ENCODE results near the gene GALNS.
"Not testable (repeated sequence)": the region's sequence is repeated elsewhere in the genome, so short reads cannot be mapped to it uniquely, and the experiment has no call there.

Gene GALNS

DNA sequence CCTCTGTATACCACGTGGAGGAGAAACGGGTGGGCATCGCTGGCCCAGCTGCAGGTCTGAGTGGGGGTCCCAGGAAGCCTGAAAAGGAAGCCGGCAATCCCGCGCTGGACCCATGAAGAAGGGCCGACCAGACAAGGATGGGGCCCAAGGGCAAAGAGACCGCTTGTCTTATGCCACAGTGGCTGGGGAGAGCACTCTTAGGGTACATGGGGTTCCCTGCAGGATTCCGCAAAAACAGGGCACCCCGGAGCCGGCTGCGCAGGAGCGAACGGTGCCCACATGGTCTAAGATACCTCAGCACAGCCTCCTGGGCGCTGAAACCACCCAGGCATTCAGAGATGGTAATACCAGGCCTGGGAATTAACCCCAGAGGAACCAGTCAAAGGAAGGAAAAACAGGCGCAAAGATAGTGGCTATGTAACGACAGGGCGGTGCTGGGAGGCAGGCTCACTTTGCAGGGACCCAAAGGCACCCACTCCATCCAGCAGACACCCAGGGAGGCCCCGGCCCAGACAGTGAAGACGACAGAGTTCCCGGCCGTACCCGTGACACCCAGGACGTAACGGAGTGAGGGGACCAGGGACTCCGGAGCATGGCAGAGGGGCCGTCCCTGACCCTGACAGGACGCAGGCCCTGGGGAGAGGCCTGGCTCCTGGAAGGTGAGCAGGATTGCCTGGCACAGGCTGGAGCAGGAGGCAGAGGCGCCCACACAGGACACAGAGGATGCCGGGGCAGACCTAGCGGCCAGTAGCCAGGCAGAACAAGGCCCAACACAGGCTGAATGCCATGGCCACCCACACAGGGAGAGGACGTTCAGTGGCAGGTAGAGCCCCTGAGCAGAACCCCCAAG, 82.0 kb downstream of the GALNS start:
- no peak overlapping the region for H3K4me2 ChIP-seq (ENCODE audit: low read depth, low read length, poor library complexity, severe bottlenecking)
- H3K27me3 ChIP-seq (ENCODE audit: low read length) = no peaks in the 10 kb centered on the region
- H2AFZ ChIP-seq (ENCODE audit: low read depth, low read length, severe bottlenecking) = no peak overlapping the region
- no peak for TF ChIP-seq EZH2phosphoT487 (conservative IDR thresholded peaks at IDR 0.05; ENCODE audit: low read length)
- TF ChIP-seq, protein P1, sequence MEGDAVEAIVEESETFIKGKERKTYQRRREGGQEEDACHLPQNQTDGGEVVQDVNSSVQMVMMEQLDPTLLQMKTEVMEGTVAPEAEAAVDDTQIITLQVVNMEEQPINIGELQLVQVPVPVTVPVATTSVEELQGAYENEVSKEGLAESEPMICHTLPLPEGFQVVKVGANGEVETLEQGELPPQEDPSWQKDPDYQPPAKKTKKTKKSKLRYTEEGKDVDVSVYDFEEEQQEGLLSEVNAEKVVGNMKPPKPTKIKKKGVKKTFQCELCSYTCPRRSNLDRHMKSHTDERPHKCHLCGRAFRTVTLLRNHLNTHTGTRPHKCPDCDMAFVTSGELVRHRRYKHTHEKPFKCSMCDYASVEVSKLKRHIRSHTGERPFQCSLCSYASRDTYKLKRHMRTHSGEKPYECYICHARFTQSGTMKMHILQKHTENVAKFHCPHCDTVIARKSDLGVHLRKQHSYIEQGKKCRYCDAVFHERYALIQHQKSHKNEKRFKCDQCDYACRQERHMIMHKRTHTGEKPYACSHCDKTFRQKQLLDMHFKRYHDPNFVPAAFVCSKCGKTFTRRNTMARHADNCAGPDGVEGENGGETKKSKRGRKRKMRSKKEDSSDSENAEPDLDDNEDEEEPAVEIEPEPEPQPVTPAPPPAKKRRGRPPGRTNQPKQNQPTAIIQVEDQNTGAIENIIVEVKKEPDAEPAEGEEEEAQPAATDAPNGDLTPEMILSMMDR (IDR thresholded peaks at IDR 0.05; ENCODE audit: insufficient read depth, low read length, poor library complexity, severe bottlenecking) = no peak
- H3K79me2 ChIP-seq (ENCODE audit: insufficient read depth, low read length) = no peaks in the 10 kb centered on the region
- no peaks in the 10 kb centered on the region for H3K36me3 ChIP-seq (ENCODE audit: low read length)
- no peak overlapping the region for H3K9ac ChIP-seq (ENCODE audit: low read length)
- no peaks in the 10 kb centered on the region for H3K9me3 ChIP-seq (ENCODE audit: insufficient read depth, low read length)
- H3K4me3 ChIP-seq (ENCODE audit: insufficient read depth, low read length, poor library complexity, severe bottlenecking) = no peak overlapping the region
- H3F3A ChIP-seq (ENCODE audit: insufficient read depth) = no peaks in the 10 kb centered on the region
- no peaks in the 10 kb centered on the region for H4K20me1 ChIP-seq (ENCODE audit: low read depth, low read length)
- H3K27ac ChIP-seq (ENCODE audit: low read depth, low read length) = no peak overlapping the region
- H3K9me2 ChIP-seq (replicated peaks; ENCODE audit: insufficient read depth, low read length) = no peaks in the 10 kb centered on the region

DNA sequence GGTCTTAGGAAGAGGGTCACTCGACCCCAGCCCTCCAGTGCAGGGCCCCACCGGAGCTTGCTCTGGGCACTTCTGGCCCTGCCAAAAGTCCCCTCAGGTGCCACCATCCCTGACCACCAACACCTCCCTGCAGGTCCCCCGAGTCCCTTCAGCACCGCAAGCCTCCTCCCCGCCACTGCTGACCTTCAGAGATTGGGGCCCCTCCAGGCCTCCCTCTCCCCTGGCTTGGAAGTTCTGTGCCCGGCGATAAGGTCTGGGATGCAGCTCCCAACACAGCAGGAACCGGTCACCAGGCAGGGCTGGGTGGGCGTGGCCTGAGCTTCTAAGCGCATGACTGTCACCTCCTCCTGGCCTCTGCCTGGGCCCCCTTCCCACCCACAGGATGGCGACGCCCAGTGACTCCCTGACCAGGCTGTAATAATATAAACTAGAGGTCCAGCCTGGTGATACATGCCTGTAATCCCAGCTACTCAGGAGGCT, 82.9 kb downstream of the GALNS start:
- Histone ChIP-seq H4K20me1 (ENCODE audit: low read depth, low read length) (no peaks in the 10 kb centered on the region), H3K9me3 (ENCODE audit: insufficient read depth, low read length) (no peaks in the 10 kb centered on the region), H2AFZ (ENCODE audit: low read depth, low read length, severe bottlenecking) (no peak overlapping the region), H3K4me3 (ENCODE audit: insufficient read depth, low read length, poor library complexity, severe bottlenecking) (no peak overlapping the region), H3K79me2 (ENCODE audit: insufficient read depth, low read length) (no peaks in the 10 kb centered on the region), H3K4me2 (ENCODE audit: low read depth, low read length, poor library complexity, severe bottlenecking) (no peak overlapping the region), H3K36me3 (ENCODE audit: low read length) (no peaks in the 10 kb centered on the region), H3K9ac (ENCODE audit: low read length) (no peak overlapping the region), H3K27ac (ENCODE audit: low read depth, low read length) (no peak overlapping the region), H3F3A (ENCODE audit: insufficient read depth) (no peaks in the 10 kb centered on the region), H3K9me2 (replicated peaks; ENCODE audit: insufficient read depth, low read length) (no peaks in the 10 kb centered on the region), H3K27me3 (ENCODE audit: low read length) (no peaks in the 10 kb centered on the region)
- no peak for TF ChIP-seq EZH2phosphoT487 (conservative IDR thresholded peaks at IDR 0.05; ENCODE audit: low read length)
- TF ChIP-seq, protein P1 (IDR thresholded peaks at IDR 0.05; ENCODE audit: insufficient read depth, low read length, poor library complexity, severe bottlenecking) = no peak

DNA sequence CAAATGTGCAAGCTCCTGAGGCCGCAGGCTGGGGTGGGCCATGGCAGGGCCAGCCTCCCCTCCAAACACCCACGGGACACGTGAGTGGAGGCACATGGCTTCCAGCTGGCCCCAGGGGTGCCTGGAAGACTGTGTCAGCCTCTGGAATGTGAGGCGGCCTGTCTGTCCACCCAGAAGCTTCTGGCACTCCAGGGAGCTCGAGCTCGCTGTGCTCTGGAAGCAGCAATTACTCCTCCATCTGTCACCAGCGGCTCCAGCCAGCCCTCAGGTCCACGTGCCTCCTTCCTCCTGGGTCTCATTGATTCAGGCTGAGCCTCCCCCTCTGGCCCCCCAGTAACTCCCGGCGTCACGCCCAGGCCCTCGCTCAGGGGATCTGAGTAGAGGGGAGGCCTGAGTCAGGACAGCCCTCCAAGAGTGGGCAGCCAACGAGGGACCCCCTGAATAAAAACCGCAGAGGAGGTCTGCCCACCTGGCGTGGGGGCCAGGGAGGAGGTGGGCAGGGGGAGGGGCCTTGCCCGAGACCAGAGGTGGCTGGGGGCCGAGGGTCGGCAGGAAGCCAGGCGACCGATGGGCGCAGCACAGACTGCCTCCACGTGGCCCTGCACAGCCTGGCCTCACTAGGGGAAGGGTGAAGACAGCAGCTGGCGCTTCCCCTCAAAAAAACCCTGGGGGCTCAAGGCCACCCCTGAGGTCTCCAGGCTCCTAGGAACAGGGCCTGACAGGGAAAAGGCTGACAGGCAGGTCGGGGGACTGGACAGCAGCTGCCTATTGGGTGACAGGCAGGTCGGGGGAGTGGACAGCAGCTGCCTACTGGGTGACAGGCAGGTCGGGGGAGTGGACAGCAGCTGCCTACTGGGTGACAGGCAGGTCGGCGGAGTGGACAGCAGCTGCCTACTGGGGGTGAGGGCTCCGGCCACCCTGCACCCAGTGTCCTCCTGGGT, 83.6 kb downstream of the GALNS start:
- no peak overlapping the region for H3K4me2 ChIP-seq (ENCODE audit: low read depth, low read length, poor library complexity, severe bottlenecking)
- H3K9ac ChIP-seq (ENCODE audit: low read length) = no peak overlapping the region
- no peaks in the 10 kb centered on the region for H3F3A ChIP-seq (ENCODE audit: insufficient read depth)
- H3K27ac ChIP-seq (ENCODE audit: low read depth, low read length) = no peak overlapping the region
- H3K4me3 ChIP-seq (ENCODE audit: insufficient read depth, low read length, poor library complexity, severe bottlenecking) = no peak overlapping the region
- H4K20me1 ChIP-seq (ENCODE audit: low read depth, low read length) = no peaks in the 10 kb centered on the region
- H3K9me3 ChIP-seq (ENCODE audit: insufficient read depth, low read length) = no peaks in the 10 kb centered on the region
- no peaks in the 10 kb centered on the region for H3K79me2 ChIP-seq (ENCODE audit: insufficient read depth, low read length)
- no peak overlapping the region for H2AFZ ChIP-seq (ENCODE audit: low read depth, low read length, severe bottlenecking)
- no peaks in the 10 kb centered on the region for H3K9me2 ChIP-seq (replicated peaks; ENCODE audit: insufficient read depth, low read length)
- no peaks in the 10 kb centered on the region for H3K27me3 ChIP-seq (ENCODE audit: low read length)
- no peak for TF ChIP-seq EZH2phosphoT487 (conservative IDR thresholded peaks at IDR 0.05; ENCODE audit: low read length)
- TF ChIP-seq, protein P1 (IDR thresholded peaks at IDR 0.05; ENCODE audit: insufficient read depth, low read length, poor library complexity, severe bottlenecking) = no peak
- H3K36me3 ChIP-seq (ENCODE audit: low read length) = no peaks in the 10 kb centered on the region

DNA sequence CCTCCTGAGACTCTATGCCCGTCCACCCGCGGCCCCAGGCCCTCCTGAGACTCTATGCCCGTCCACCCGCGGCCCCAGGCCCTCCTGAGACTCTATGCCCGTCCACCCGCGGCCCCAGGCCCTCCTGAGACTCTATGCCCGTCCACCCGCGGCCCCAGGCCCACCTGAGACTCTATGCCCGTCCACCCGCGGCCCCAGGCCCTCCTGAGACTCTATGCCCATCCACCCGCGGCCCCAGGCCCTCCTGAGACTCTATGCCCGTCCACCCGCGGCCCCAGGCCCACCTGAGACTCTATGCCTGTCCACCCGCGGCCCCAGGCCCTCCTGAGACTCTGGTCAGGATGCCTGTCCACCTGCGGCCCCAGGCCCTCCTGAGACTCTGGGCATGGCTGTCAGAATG, 85.0 kb downstream of the GALNS start:
- not testable (repeated sequence) for H3K9ac ChIP-seq (ENCODE audit: low read length); H3K36me3 ChIP-seq (ENCODE audit: low read length); H3K9me2 ChIP-seq (replicated peaks; ENCODE audit: insufficient read depth, low read length); H3K27me3 ChIP-seq (ENCODE audit: low read length); H4K20me1 ChIP-seq (ENCODE audit: low read depth, low read length); H3F3A ChIP-seq (ENCODE audit: insufficient read depth); H2AFZ ChIP-seq (ENCODE audit: low read depth, low read length, severe bottlenecking); H3K27ac ChIP-seq (ENCODE audit: low read depth, low read length); H3K4me3 ChIP-seq (ENCODE audit: insufficient read depth, low read length, poor library complexity, severe bottlenecking); H3K9me3 ChIP-seq (ENCODE audit: insufficient read depth, low read length); H3K79me2 ChIP-seq (ENCODE audit: insufficient read depth, low read length); H3K4me2 ChIP-seq (ENCODE audit: low read depth, low read length, poor library complexity, severe bottlenecking)

Measured in SU-DHL-6 (cell line).